ENCODE measurements around the gene NDUFV3. TPM values are rescaled to one million over a fixed set of nuclear protein-coding genes. Genes with fewer than 3 reads are reported as not detected.

Gene NDUFV3
- total RNA-seq (10 to 100 TPM; 32.0 to 41.6 (median 37.8) TPM), polyA plus RNA-seq (10 to 100 TPM; 24.9 to 51.4 TPM)
- long read RNA-seq, donor 1, full-length matches to known transcripts, result 139 of 171 reads
- long read RNA-seq, donor 1, partial matches to known transcripts, result 12 of 171 reads
- long read RNA-seq, donor 1, other reads (novel, unspliced or antisense), result 20 of 171 reads
- long read RNA-seq, donor 2, full-length matches to known transcripts, result 56 of 56 reads
- long read RNA-seq, donor 2, partial matches to known transcripts, result 0 of 56 reads
- long read RNA-seq, donor 2, other reads (novel, unspliced or antisense), result 0 of 56 reads
- long read RNA-seq, donor 3, full-length matches to known transcripts, result 39 of 47 reads
- long read RNA-seq, donor 3, partial matches to known transcripts, result 2 of 47 reads
- long read RNA-seq, donor 3, other reads (novel, unspliced or antisense), result 6 of 47 reads

DNA sequence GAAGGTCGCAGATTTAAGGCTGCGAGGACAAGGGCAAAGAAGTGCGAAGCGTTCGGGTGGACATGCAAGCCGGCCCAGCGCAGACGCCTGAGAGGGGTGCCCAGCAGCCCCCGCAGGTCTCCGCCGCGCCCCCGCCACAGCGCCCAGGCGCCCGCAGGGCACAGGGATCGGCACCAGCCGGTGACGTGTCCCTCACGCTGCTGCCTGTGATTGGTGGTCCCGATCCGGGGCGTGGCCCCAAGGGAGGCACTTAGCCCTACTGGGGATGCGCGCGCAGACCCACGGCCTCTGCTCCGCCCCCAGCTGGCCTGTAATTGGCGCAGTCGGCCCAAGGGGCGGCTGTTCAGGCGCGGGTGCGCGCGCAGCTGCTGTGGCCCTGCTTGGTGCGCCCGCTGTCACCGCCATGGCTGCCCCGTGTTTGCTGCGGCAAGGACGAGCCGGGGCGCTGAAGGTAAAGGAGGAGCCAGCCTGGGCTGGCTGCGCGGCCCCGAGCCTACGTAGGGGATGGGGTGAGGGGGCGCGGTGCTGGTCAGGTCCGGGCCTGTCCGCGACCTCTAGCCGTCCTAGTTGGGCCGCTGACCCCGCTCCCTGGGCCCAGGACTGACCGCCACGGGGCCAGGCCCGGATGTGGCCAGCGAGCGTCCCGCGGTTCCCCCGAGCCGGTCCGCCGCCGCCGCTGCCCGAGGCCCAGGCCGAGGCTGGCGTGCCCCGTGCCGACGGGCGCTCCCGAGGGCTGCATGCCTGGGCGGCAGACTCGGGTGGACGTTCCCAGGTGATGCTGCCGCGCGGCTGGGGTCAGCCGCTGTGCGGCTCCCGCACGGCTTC, at the start of gene NDUFV3:
NDUFV3 (plus strand) TSS at position 379 of the 825 bp plus-strand sequence; CDS start at position 404, 25 bp downstream.
- Histone ChIP-seq H3K4me3 (peak within 1 kb of the TSS; percentile 85), H3K9me3 (no peaks in the 10 kb centered on the region), H3K4me1 (ENCODE audit: insufficient read depth) (no peaks in the 10 kb centered on the region), H3K27me3 (no peaks in the 10 kb centered on the region), H3K36me3 (no peaks in the 10 kb centered on the region), H3K27ac (peak within 1 kb of the TSS; percentile 80 to 88)
- intact Hi-C loops (cut with DNase I), result loop anchor here in 1 of 4 donors (10.0 kb wide), 1 partner anchor 82 kb away; the partner anchor contains the start of gene PKNOX1
- peak; percentile 99 to 100 (median 100) for DNase-seq
- TF ChIP-seq EP300 (IDR thresholded peaks at IDR 0.05) (no peak), POLR2A (IDR thresholded peaks at IDR 0.05) (peak; percentile 84)
- TF ChIP-seq, protein P1, sequence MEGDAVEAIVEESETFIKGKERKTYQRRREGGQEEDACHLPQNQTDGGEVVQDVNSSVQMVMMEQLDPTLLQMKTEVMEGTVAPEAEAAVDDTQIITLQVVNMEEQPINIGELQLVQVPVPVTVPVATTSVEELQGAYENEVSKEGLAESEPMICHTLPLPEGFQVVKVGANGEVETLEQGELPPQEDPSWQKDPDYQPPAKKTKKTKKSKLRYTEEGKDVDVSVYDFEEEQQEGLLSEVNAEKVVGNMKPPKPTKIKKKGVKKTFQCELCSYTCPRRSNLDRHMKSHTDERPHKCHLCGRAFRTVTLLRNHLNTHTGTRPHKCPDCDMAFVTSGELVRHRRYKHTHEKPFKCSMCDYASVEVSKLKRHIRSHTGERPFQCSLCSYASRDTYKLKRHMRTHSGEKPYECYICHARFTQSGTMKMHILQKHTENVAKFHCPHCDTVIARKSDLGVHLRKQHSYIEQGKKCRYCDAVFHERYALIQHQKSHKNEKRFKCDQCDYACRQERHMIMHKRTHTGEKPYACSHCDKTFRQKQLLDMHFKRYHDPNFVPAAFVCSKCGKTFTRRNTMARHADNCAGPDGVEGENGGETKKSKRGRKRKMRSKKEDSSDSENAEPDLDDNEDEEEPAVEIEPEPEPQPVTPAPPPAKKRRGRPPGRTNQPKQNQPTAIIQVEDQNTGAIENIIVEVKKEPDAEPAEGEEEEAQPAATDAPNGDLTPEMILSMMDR (IDR thresholded peaks at IDR 0.05), result no peak
- WGBS, 3 donors, result 0% methylated on average over 69 to 87 of the region's 87 CpGs

DNA sequence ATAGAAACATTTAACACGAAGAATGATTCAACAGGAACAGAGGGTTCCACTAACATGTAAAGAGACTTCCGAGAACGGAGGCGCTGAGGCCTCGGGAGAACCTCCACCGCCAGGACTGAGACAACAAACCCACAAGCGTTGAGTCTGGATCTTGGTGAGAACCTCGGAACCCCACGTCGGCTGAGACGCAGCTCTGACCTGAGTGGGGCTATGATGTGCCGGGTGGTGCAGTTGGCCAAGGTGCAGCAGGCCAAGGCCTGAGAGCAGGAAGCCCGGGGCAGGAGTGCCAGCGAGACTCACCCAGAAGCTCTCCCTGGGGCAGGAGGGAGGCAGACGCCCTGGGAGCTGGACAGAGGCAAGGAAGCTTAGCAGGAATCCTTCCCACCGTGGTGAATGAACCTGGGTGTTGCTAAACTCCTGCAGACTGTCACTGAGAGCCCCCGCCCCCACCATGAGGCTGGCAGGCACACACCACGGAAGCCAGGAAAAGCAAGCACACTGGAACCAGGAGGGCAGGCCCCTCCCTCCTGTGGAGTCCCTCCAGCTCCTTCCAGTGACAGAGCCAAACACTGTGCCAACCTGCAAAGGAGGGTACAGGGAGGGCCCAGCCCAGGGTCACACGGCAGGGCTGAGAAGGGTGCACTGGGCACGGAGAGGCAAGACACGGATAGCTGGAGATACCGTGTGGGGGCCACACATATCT, 48.5 kb upstream of the NDUFV3 start:
- peak in 4 of 5 donors; percentile 7 to 46 (median 16) for DNase-seq
- Histone ChIP-seq H3K36me3 (no peaks in the 10 kb centered on the region), H3K4me1 (ENCODE audit: insufficient read depth) (peaks cover 5% of the 10 kb centered on the region), H3K9me3 (no peaks in the 10 kb centered on the region), H3K27me3 (no peaks in the 10 kb centered on the region), H3K27ac (no peak overlapping the region), H3K4me3 (no peak overlapping the region)
- 74 to 84% (median 75%) methylated on average over 22 of the region's 22 CpGs for WGBS, 3 donors
- TF ChIP-seq POLR2A (IDR thresholded peaks at IDR 0.05) (no peak), EP300 (IDR thresholded peaks at IDR 0.05) (no peak)
- TF ChIP-seq, protein P1 (IDR thresholded peaks at IDR 0.05), result no peak
- intact Hi-C loops (cut with DNase I), result no loop called here

DNA sequence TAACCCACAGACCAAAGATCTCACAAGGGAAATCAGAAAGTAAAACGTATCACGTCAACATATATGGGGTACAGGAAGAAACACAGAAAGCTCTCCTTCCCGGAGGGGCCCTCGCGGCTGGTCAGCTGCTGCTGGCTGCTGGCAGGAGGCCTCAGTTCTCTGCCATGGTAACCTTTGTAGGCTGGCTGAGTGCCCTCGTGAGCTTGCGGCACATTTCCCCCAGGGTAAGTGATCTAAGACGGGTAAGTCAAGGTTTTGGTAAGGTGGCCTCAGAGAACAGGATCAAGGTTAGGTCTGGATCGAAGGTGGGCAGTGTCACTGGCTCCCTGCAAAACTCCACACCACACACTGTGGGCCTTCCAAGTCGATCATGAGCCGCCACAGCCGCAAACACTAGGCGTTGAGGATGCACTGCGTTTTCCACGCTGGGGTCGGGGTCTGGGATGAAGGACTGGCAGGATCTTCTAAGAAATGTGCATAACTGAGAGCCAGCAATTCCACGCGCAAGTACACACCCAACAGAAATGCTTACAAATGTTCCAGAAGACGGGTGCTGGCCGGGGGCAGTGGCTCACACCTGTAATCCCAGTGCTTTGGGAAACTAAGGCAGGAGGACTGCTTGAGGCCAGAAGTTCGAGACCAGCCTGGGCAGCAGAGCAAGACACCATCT, 47.7 kb upstream of the NDUFV3 start:
- TF ChIP-seq, protein P1 (IDR thresholded peaks at IDR 0.05), result no peak
- TF ChIP-seq EP300 (IDR thresholded peaks at IDR 0.05), result no peak
- no peak for TF ChIP-seq POLR2A (IDR thresholded peaks at IDR 0.05)
- H3K4me1 ChIP-seq (ENCODE audit: insufficient read depth), result peaks cover 5% of the 10 kb centered on the region
- no peaks in the 10 kb centered on the region for H3K9me3 ChIP-seq
- H3K36me3 ChIP-seq, result no peaks in the 10 kb centered on the region
- peak in 4 of 5 donors; percentile 8 to 67 (median 28) for DNase-seq
- WGBS, 3 donors, result 67 to 79% (median 78%) methylated on average over 21 of the region's 21 CpGs
- H3K27ac ChIP-seq, result no peak overlapping the region
- H3K4me3 ChIP-seq, result no peak overlapping the region
- H3K27me3 ChIP-seq, result no peaks in the 10 kb centered on the region
- intact Hi-C loops (cut with DNase I), result no loop called here

All from ovary (tissue), 10 donors.